HUES48 (cell line): ENCODE data around the gene MAP3K6.
A peak's percentile ranks its signal among the peaks of the same experiment; 100 is the strongest.

Source experiments
- H3K27ac ChIP-seq: one replicate; pipeline ENCODE4 v1.7.0; 2013; ENCODE audit warnings: low read depth, low read length, inconsistent platforms
- H3K27me3 ChIP-seq: 2 replicates; pipeline ENCODE4 v1.6.1; 2013; ENCODE audit warnings: mild to moderate bottlenecking, low read length; ENCODE audit not compliant: control insufficient read depth, insufficient read depth
- H3K36me3 ChIP-seq: 2 replicates; pipeline ENCODE4 v1.6.1; 2013; ENCODE audit warnings: low read length; ENCODE audit not compliant: control insufficient read depth, insufficient read depth
- H3K4me1 ChIP-seq: 2 replicates; pipeline ENCODE4 v1.6.1; 2013; ENCODE audit warnings: mild to moderate bottlenecking, low read length; ENCODE audit not compliant: control insufficient read depth, insufficient read depth
- H3K4me3 ChIP-seq: 2 replicates; pipeline ENCODE4 v1.5.1; 2013; ENCODE audit warnings: mild to moderate bottlenecking, low read depth, low read length
- H3K9ac ChIP-seq: 2 replicates; pipeline ENCODE4 v1.6.1; 2013; ENCODE audit warnings: mild to moderate bottlenecking, low read depth, low read length, moderate library complexity
- H3K9me3 ChIP-seq: 2 replicates; pipeline ENCODE4 v1.6.1; 2013; ENCODE audit warnings: low read length; ENCODE audit not compliant: control insufficient read depth, insufficient read depth

Gene MAP3K6

GRCh38 chr1:27403931-27404330, 37.2 kb upstream of the MAP3K6 start:
- H3K9ac ChIP-seq = no peak overlapping the region

GRCh38 chr1:27403065-27403726, 36.4 kb upstream of the MAP3K6 start:
- no peaks in the 10 kb centered on the region for H3K9me3 ChIP-seq
- no peaks in the 10 kb centered on the region for H3K27me3 ChIP-seq
- peak overlapping the region; percentile 69 for H3K27ac ChIP-seq
- H3K36me3 ChIP-seq = peaks cover 16% of the 10 kb centered on the region
- peaks cover 53% of the 10 kb centered on the region for H3K4me1 ChIP-seq
- no peak overlapping the region for H3K9ac ChIP-seq
- no peak overlapping the region for H3K4me3 ChIP-seq

More at GRCh38 chr1:27403931-27404330, 37.2 kb upstream of the MAP3K6 start:
- Histone ChIP-seq H3K9me3 (no peaks in the 10 kb centered on the region), H3K4me3 (no peak overlapping the region), H3K36me3 (peaks cover 23% of the 10 kb centered on the region), H3K27ac (peak overlapping the region; percentile 69), H3K27me3 (no peaks in the 10 kb centered on the region), H3K4me1 (peaks cover 50% of the 10 kb centered on the region)

- Histone ChIP-seq H3K27me3 (no peaks in the 10 kb centered on the region), H3K9me3 (no peaks in the 10 kb centered on the region), H3K27ac (peak overlapping the region; percentile 69), H3K4me3 (no peak overlapping the region), H3K4me1 (peaks cover 55% of the 10 kb centered on the region), H3K36me3 (peaks cover 8% of the 10 kb centered on the region), H3K9ac (no peak overlapping the region)
Observed at GRCh38 chr1:27402349-27402754, 35.6 kb upstream of the MAP3K6 start.

- Histone ChIP-seq H3K4me3 (no peak overlapping the region), H3K36me3 (no peaks in the 10 kb centered on the region), H3K9me3 (no peaks in the 10 kb centered on the region), H3K27me3 (no peaks in the 10 kb centered on the region), H3K27ac (no peak overlapping the region), H3K9ac (no peak overlapping the region), H3K4me1 (peaks cover 51% of the 10 kb centered on the region)
Observed at GRCh38 chr1:27400963-27401341, 34.2 kb upstream of the MAP3K6 start.

GRCh38 chr1:27400082-27400962, 33.6 kb upstream of the MAP3K6 start:
- Histone ChIP-seq H3K9me3 (no peaks in the 10 kb centered on the region), H3K27me3 (no peaks in the 10 kb centered on the region), H3K4me3 (no peak overlapping the region), H3K27ac (no peak overlapping the region), H3K36me3 (no peaks in the 10 kb centered on the region), H3K4me1 (peaks cover 45% of the 10 kb centered on the region), H3K9ac (no peak overlapping the region)

GRCh38 chr1:27399251-27400025, 32.7 kb upstream of the MAP3K6 start:
- Histone ChIP-seq H3K27ac (peak overlapping the region; percentile 32), H3K9me3 (no peaks in the 10 kb centered on the region), H3K27me3 (no peaks in the 10 kb centered on the region), H3K4me1 (peaks cover 36% of the 10 kb centered on the region), H3K4me3 (no peak overlapping the region), H3K36me3 (no peaks in the 10 kb centered on the region; the same call in 1 of the 2 replicates), H3K9ac (no peak overlapping the region)

- Histone ChIP-seq H3K9ac (no peak overlapping the region), H3K9me3 (no peaks in the 10 kb centered on the region), H3K4me3 (no peak overlapping the region), H3K36me3 (no peaks in the 10 kb centered on the region; the same call in 1 of the 2 replicates), H3K4me1 (peaks cover 30% of the 10 kb centered on the region), H3K27me3 (no peaks in the 10 kb centered on the region), H3K27ac (peak overlapping the region; percentile 43)
Observed at GRCh38 chr1:27398405-27399149, 31.8 kb upstream of the MAP3K6 start.

GRCh38 chr1:27397749-27398148, 31.0 kb upstream of the MAP3K6 start:
- Histone ChIP-seq H3K4me1 (peaks cover 21% of the 10 kb centered on the region; the same call in 1 of the 2 replicates), H3K36me3 (no peaks in the 10 kb centered on the region; the same call in 1 of the 2 replicates), H3K27ac (no peak overlapping the region), H3K27me3 (no peaks in the 10 kb centered on the region), H3K4me3 (no peak overlapping the region), H3K9me3 (no peaks in the 10 kb centered on the region), H3K9ac (no peak overlapping the region)

- no peak overlapping the region for H3K9ac ChIP-seq
- H3K9me3 ChIP-seq = no peaks in the 10 kb centered on the region
- no peaks in the 10 kb centered on the region; the same call in 1 of the 2 replicates for H3K36me3 ChIP-seq
- H3K27me3 ChIP-seq = no peaks in the 10 kb centered on the region
- peaks cover 17% of the 10 kb centered on the region for H3K4me1 ChIP-seq
- H3K27ac ChIP-seq = no peak overlapping the region
- no peak overlapping the region for H3K4me3 ChIP-seq
Observed at GRCh38 chr1:27397110-27397509, 30.3 kb upstream of the MAP3K6 start.

- Histone ChIP-seq H3K27ac (no peak overlapping the region), H3K9ac (no peak overlapping the region), H3K4me1 (peaks cover 28% of the 10 kb centered on the region), H3K36me3 (no peaks in the 10 kb centered on the region; the same call in 1 of the 2 replicates), H3K9me3 (no peaks in the 10 kb centered on the region), H3K27me3 (no peaks in the 10 kb centered on the region), H3K4me3 (no peak overlapping the region)
Observed at GRCh38 chr1:27395441-27396195, 28.9 kb upstream of the MAP3K6 start.
